PC-9 (cell line): ENCODE results near the gene CELA3A. TPM values are rescaled to one million over a fixed set of nuclear protein-coding genes. Genes with fewer than 3 reads are reported as not detected.

Experiments
- BruUV-seq: library from RNA; stranded (reverse); fragments of 400-500 nt; replicated peaks from 2 replicates; lab custom pipeline; 2021; lab: Mats Ljungman, UMichigan
- CTCF ChIA-PET: fragments of 300-600 bp; sonication (Branson Sonifier 250); formaldehyde crosslinking; loops from one replicate; lab custom pipeline; 2022; ENCODE audit warnings: antibody characterized with exemption; lab: Charles Lee
- POLR2A ChIA-PET: fragments of 300-600 bp; sonication (Branson Sonifier 250); formaldehyde crosslinking; loops from one replicate; lab custom pipeline; 2022; ENCODE audit warnings: antibody characterized with exemption; ENCODE audit not compliant: unreplicated experiment; lab: Charles Lee
- DNase-seq, 2 experiments: peaks; one replicate each; pipeline versions ENCODE4 v3.0.0 to v3.0.0-alpha.2; 2015 to 2022; ENCODE audit warnings: mixed read lengths in 1 of 2
- H2AFZ ChIP-seq: fragments of 200-600 bp; sonication (generic); 2 replicates; pipeline ENCODE4 v1.8.1; 2017; ENCODE audit warnings: antibody characterized with exemption
- H3F3A ChIP-seq: fragments of 200-600 bp; sonication (generic); 2 replicates; pipeline ENCODE4 v1.8.1; 2017; ENCODE audit warnings: antibody characterized with exemption, mild to moderate bottlenecking, low read depth; ENCODE audit not compliant: insufficient read depth
- H3K27ac ChIP-seq: fragments of 200-600 bp; sonication (generic); 2 replicates; pipeline ENCODE4 v1.6.1; 2016; ENCODE audit warnings: mixed run types
- H3K27me3 ChIP-seq: fragments of 200-600 bp; sonication (generic); 2 replicates; pipeline ENCODE4 v1.6.1; 2016; ENCODE audit warnings: low read depth, mixed run types; ENCODE audit not compliant: insufficient read depth
- H3K36me3 ChIP-seq: fragments of 200-600 bp; sonication (generic); 2 replicates; pipeline ENCODE4 v1.6.1; 2016; ENCODE audit warnings: low read depth, mixed run types
- H3K4me1 ChIP-seq: fragments of 200-600 bp; sonication (generic); replicated peaks from 2 replicates; pipeline ENCODE4 v1.6.1; 2016; ENCODE audit warnings: mixed run types; ENCODE audit not compliant: insufficient read depth
- H3K4me2 ChIP-seq: fragments of 200-600 bp; sonication (generic); 2 replicates; pipeline ENCODE4 v1.6.1; 2017; ENCODE audit warnings: mixed run types
- H3K4me3 ChIP-seq: fragments of 200-600 bp; sonication (generic); 2 replicates; pipeline ENCODE4 v1.6.1; 2016; ENCODE audit warnings: mixed run types
- H3K79me2 ChIP-seq: fragments of 200-600 bp; sonication (generic); 2 replicates; pipeline ENCODE4 v1.6.1; 2017; ENCODE audit warnings: low read depth, mixed run types
- H3K9me2 ChIP-seq: fragments of 200-600 bp; sonication (generic); 2 replicates; pipeline ENCODE4 v1.8.1; 2017; ENCODE audit warnings: mild to moderate bottlenecking; ENCODE audit not compliant: insufficient read depth
- H3K9me3 ChIP-seq: fragments of 200-600 bp; sonication (generic); 2 replicates; pipeline ENCODE4 v1.8.1; 2016; ENCODE audit warnings: low read depth; ENCODE audit not compliant: insufficient read depth
- H4K20me1 ChIP-seq: fragments of 200-600 bp; sonication (generic); 2 replicates; pipeline ENCODE4 v1.8.1; 2017; ENCODE audit not compliant: insufficient read depth
- CTCF ChIP-seq: fragments of 200-600 bp; sonication (generic); conservative IDR thresholded peaks from 2 replicates; pipeline ENCODE4 v1.6.1; 2017; ENCODE audit warnings: mixed run types, antibody characterized with exemption, mild to moderate bottlenecking, moderate library complexity
- EZH2 ChIP-seq: fragments of 200-600 bp; sonication (generic); IDR thresholded peaks from 2 replicates; pipeline ENCODE4 v1.8.0; 2017; ENCODE audit warnings: antibody characterized with exemption, low read depth
- intact Hi-C: fragments of 100-400 bp; cut with micrococcal nuclease; formaldehyde crosslinking; loops from one replicate; pipeline ENCODE4 v1.10.0; 2022; ENCODE audit not compliant: unreplicated experiment
- total RNA-seq: library from RNA; stranded (reverse); gene quantifications from 2 replicates; pipeline ENCODE4 v1.2.3, GENCODE V29; 2021

Gene CELA3A
- total RNA-seq, 1 experiment from 2014 or later: not detected

GRCh38 chr1:22026924-22027289, 25.4 kb downstream of the CELA3A start:
- Histone ChIP-seq H3K9me3 (no peaks in the 10 kb centered on the region), H3K4me2 (no peak overlapping the region), H3F3A (peaks cover 15% of the 10 kb centered on the region; the same call in 1 of the 2 replicates), H3K36me3 (no peaks in the 10 kb centered on the region), H3K9me2 (no peaks in the 10 kb centered on the region), H4K20me1 (no peaks in the 10 kb centered on the region), H3K27ac (no peak overlapping the region), H3K4me1 (peaks cover 4% of the 10 kb centered on the region), H3K79me2 (peaks cover 8% of the 10 kb centered on the region; the same call in 1 of the 2 replicates), H3K4me3 (no peak overlapping the region), H2AFZ (no peak overlapping the region), H3K27me3 (no peaks in the 10 kb centered on the region)
- TF ChIP-seq CTCF: no peak
- TF ChIP-seq EZH2: no peak
- BruUV-seq: no TSS peak
- intact Hi-C loops: loop anchor here (10.0 kb wide), 2 partner anchors 62 to 388 kb away; no protein-coding TSS in a partner anchor
- ChIA-PET CTCF (no interaction called here), POLR2A (no interaction called here)
- no peak for DNase-seq

DNA sequence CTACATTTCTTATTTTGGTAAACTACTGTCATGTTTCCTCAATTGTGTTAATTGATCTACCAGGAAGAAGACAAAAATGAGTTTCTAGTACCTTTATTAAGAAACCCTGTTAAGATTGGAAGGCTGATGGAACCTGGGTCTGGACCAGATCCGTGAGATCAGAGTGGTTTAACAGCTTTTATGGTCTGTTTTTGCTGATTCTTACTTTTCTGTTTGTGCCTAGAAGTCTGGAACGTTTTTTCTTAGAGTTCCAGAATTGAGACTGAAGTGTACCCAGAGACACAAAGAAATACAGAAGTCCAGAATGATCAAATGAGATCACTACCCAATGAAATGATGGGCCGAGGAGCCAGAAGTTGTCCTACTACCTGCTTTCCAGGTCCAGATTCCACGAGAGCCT, 28.6 kb downstream of the CELA3A start:
- no peak for TF ChIP-seq CTCF
- no peak for TF ChIP-seq EZH2
- H3K9me3 ChIP-seq: no peaks in the 10 kb centered on the region
- no peak overlapping the region for H2AFZ ChIP-seq
- H3K27ac ChIP-seq: no peak overlapping the region
- H3K4me3 ChIP-seq: no peak overlapping the region
- H3K4me1 ChIP-seq: peaks cover 4% of the 10 kb centered on the region
- H3K9me2 ChIP-seq: no peaks in the 10 kb centered on the region
- no peaks in the 10 kb centered on the region for H4K20me1 ChIP-seq
- no peaks in the 10 kb centered on the region for H3K27me3 ChIP-seq
- no peaks in the 10 kb centered on the region for H3K36me3 ChIP-seq
- H3K79me2 ChIP-seq: peaks cover 8% of the 10 kb centered on the region; the same call in 1 of the 2 replicates
- ChIA-PET CTCF (no interaction called here), POLR2A (no interaction called here)
- DNase-seq: no peak
- peaks cover 1% of the 10 kb centered on the region; the same call in 1 of the 2 replicates for H3F3A ChIP-seq
- no peak overlapping the region for H3K4me2 ChIP-seq
- intact Hi-C loops: no loop called here
- no TSS peak for BruUV-seq

DNA sequence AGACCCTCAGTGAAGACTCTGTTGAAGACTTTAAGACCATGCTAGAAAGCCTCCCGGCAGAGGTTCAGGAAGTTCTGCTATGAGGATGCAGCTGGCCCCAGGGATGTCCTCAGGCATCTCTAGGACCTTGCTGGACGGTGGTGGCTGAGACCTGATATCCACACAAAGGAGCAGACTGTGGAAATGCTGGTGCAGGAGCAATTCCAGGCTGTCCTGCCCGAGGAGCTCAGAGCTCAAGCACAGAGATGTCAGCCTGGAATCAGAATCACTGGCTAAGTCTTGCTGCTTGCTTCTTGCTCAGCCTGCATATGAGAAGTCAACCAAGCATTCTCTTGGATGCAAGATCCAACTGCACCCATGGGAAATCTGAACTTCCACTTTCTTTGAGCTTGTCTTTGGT, 29.0 kb downstream of the CELA3A start:
- no peak overlapping the region for H2AFZ ChIP-seq
- POLR2A ChIA-PET: interaction anchor here (0.5 kb wide), 1 partner anchor 12 kb away, joined by 3 read pairs; no protein-coding TSS in a partner anchor
- peaks cover 8% of the 10 kb centered on the region; the same call in 1 of the 2 replicates for H3K79me2 ChIP-seq
- H3K36me3 ChIP-seq: no peaks in the 10 kb centered on the region
- H4K20me1 ChIP-seq: no peaks in the 10 kb centered on the region
- no peaks in the 10 kb centered on the region for H3K9me2 ChIP-seq
- CTCF ChIA-PET: no interaction called here
- H3K4me2 ChIP-seq: no peak overlapping the region
- intact Hi-C loops: no loop called here
- DNase-seq: no peak
- no peak overlapping the region for H3K27ac ChIP-seq
- peaks cover 4% of the 10 kb centered on the region for H3K4me1 ChIP-seq
- TF ChIP-seq CTCF (no peak), EZH2 (no peak)
- no TSS peak for BruUV-seq
- no peaks in the 10 kb centered on the region for H3K27me3 ChIP-seq
- no peak overlapping the region for H3K4me3 ChIP-seq
- H3F3A ChIP-seq: no peaks in the 10 kb centered on the region
- no peaks in the 10 kb centered on the region for H3K9me3 ChIP-seq
